Measurements from ENCODE around the gene C2CD3. TPM values are rescaled to one million over a fixed set of nuclear protein-coding genes. Genes with fewer than 3 reads are reported as not detected.
"Not testable (repeated sequence)": the region's sequence is repeated elsewhere in the genome, so short reads cannot be mapped to it uniquely, and the experiment has no call there.

Gene C2CD3
- total RNA-seq, 2 experiments from 2014 or later: 30.8 to 32.2 TPM

DNA sequence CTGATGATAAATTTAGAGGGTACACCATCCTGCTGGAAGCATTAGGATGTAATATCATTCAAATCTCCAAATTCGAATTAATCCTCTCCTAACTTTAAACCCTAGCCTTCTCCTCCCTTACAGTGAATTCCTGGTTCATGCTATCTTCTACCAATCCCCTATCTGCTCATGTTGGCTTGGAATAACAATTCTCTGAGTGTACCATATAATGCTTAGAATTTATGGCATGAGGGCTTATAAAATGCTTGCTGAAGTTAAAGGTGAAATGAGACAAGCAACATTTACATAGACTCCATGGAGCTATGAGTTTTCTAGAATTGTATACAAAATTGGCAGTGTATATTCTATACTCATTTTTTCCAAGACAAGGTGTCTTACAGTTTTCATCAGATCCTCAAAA, 79.3 kb downstream of the C2CD3 start:
- no peaks in the 10 kb centered on the region for H3K9me3 Mint-ChIP-seq
- peaks cover 33% of the 10 kb centered on the region for H3K36me3 Mint-ChIP-seq (ENCODE audit: low read depth)
- POLR2A ChIA-PET: no interaction called here
- CTCF ChIA-PET: no interaction called here
- no peak overlapping the region for H3K4me3 Mint-ChIP-seq
- no peak for DNase-seq
- no peaks in the 10 kb centered on the region for H3K27me3 Mint-ChIP-seq
- peaks cover 4% of the 10 kb centered on the region for H3K4me1 Mint-ChIP-seq
- H3K27ac Mint-ChIP-seq: no peak overlapping the region

DNA sequence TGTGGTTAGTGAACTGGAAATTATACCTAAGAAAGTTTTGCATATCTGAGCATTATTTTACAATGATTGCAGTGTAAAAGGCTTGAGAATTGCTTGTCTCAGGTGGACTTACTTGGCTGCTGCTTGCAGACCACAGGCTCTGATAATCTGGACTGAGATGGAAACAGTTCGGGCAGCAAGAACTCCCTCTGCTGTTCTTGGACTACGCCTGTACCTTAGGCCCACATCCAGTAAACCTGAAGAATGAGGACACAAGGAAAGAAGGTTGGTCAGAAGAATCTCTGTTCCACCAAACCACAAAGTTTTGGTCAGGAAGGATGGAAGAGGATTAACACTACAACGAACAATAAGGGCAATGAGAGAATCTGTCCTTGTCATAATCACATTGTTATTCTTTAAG, 80.1 kb downstream of the C2CD3 start:
- H3K4me1 Mint-ChIP-seq: peaks cover 12% of the 10 kb centered on the region
- no peaks in the 10 kb centered on the region for H3K27me3 Mint-ChIP-seq
- H3K9me3 Mint-ChIP-seq: no peaks in the 10 kb centered on the region
- ChIA-PET CTCF (no interaction called here), POLR2A (interaction anchor here (1.3 kb wide), 1 partner anchor 15 kb away, joined by 4 read pairs; no protein-coding TSS in a partner anchor)
- H3K4me3 Mint-ChIP-seq: no peak overlapping the region
- peaks cover 33% of the 10 kb centered on the region for H3K36me3 Mint-ChIP-seq (ENCODE audit: low read depth)
- DNase-seq: no peak
- no peak overlapping the region for H3K27ac Mint-ChIP-seq

DNA sequence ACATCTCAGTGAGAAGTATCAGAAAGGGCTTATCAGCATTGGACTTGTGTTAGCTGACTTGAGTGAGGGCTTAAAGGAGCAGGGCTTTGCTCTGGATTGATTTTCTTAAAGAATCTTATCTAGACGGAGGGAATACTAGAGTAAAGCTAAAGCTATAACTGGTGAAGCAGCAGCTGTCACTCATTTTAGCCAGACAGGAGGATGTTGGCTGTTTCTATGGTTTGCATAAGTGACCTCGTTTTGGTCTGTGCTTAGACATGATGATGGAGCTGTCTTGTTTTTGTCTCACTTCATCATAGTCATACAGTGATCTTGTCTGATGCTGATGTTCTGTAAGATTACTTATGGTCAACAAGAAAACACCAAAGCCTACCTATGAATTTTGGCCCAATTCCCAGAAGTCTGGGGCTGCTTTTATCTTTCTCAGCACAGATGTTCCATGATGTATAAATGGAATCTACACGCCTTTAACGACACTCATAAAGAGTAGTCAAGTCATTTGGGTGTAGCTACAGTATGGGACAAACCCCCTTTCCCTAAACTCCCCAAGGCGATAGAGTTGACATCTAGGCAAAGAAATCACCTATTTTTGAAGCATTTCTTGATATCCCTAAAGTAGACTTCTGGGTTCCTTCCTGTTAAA, 84.4 kb downstream of the C2CD3 start:
- DNase-seq: no peak
- ChIA-PET CTCF (interaction anchor here (0.8 to 1.9 kb wide), 2 partner anchors 81 to 123 kb away, joined by 3 to 4 read pairs; no protein-coding TSS in a partner anchor), POLR2A (interaction anchor here (0.7 to 1.7 kb wide), 5 partner anchors 59 to 106 kb away, joined by 3 to 6 read pairs (median 3); partner anchors contain the start of gene UCP2)
- Mint-ChIP-seq H3K36me3 (ENCODE audit: low read depth) (peaks cover 50% of the 10 kb centered on the region), H3K9me3 (no peaks in the 10 kb centered on the region), H3K4me3 (no peak overlapping the region), H3K27me3 (no peaks in the 10 kb centered on the region), H3K27ac (peak overlapping the region; percentile 41), H3K4me1 (peaks cover 15% of the 10 kb centered on the region)

DNA sequence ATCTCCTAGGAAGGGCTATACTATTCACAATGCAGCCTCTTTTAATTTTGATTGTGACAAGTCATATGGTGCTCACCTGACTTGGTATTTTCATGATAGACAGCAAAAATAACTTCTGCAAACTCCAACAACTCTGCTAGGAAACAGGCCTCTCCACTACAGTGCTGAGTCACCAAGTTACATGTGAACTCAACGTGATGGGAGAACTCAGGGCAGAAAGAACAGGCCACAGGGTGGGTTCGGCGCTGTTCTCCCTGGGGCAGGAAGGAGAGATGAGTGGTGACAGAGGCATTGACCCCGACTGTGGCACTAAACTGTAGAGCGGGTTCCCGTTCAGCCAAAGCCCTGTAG, 85.3 kb downstream of the C2CD3 start:
- DNase-seq: no peak
- Mint-ChIP-seq H3K4me3 (no peak overlapping the region), H3K4me1 (peaks cover 15% of the 10 kb centered on the region), H3K27me3 (no peaks in the 10 kb centered on the region), H3K27ac (peak overlapping the region; percentile 52), H3K9me3 (no peaks in the 10 kb centered on the region), H3K36me3 (ENCODE audit: low read depth) (peaks cover 53% of the 10 kb centered on the region)
- POLR2A ChIA-PET: interaction anchor here (0.7 to 1.0 kb wide), 2 partner anchors 58 to 105 kb away, joined by 3 read pairs; no protein-coding TSS in a partner anchor
- CTCF ChIA-PET: interaction anchor here (1.9 kb wide), 1 partner anchor 122 kb away, joined by 4 read pairs; no protein-coding TSS in a partner anchor

DNA sequence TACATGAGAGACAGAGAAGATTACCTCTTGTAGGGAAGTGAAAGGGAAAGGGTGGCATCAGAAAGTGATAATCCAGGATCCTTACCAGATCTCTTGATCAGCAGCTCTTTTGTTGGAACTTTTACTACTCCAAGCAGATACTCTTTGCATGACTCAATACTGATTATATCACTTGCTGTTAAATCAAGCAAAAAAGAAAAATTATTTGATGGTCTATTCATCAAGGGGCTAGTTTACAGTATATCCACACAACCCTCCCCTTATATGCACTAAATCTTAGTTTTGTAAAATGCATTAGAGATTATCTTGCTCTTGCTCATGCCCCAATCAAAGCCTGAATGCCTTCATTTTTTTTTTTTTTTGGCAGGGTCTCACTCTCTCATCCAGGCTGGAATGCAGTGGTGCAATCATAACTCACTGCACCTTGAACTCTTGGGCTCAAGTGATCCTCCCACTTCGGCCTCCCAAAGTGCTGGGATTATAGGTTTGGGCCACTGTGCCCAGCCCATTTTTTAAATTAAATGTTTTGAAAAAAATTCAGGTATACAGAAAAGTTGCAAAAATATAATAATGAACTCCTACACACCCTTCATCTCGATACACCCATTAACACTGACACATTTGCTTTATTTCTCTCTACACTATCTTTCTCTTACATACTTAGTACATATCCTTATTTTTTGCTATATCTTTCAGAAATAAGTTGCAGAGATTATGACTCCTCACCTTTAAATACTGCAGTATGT, 85.8 kb downstream of the C2CD3 start:
- Mint-ChIP-seq H3K4me3 (no peak overlapping the region), H3K27ac (peak overlapping the region; percentile 52), H3K4me1 (peaks cover 15% of the 10 kb centered on the region), H3K27me3 (no peaks in the 10 kb centered on the region), H3K9me3 (no peaks in the 10 kb centered on the region), H3K36me3 (ENCODE audit: low read depth) (peaks cover 53% of the 10 kb centered on the region)
- CTCF ChIA-PET: no interaction called here
- POLR2A ChIA-PET: interaction anchor here (1.0 kb wide), 1 partner anchor 105 kb away, joined by 3 read pairs; no protein-coding TSS in a partner anchor
- DNase-seq: no peak

DNA sequence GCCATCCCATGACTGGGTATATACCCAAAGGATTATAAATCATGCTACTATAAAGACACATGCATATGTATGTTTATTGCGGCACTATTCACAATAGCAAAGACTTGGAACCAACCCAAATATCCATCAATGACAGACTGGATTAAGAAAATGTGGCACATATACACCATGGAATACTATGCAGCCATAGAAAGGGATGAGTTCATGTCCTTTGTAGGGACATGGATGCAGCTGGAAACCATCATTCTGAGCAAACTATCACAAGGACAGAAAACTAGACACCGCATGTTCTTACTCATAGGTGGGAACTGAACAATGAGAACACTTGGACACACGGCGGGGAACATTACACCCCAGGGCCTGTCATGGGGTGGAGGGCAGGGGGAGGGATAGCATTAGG, 86.9 kb downstream of the C2CD3 start:
- H3K36me3 Mint-ChIP-seq (ENCODE audit: low read depth): peaks cover 55% of the 10 kb centered on the region
- H3K9me3 Mint-ChIP-seq, H3K27ac Mint-ChIP-seq, POLR2A ChIA-PET, CTCF ChIA-PET, DNase-seq, H3K27me3 Mint-ChIP-seq, H3K4me3 Mint-ChIP-seq: not testable (repeated sequence)
- H3K4me1 Mint-ChIP-seq: peaks cover 15% of the 10 kb centered on the region

DNA sequence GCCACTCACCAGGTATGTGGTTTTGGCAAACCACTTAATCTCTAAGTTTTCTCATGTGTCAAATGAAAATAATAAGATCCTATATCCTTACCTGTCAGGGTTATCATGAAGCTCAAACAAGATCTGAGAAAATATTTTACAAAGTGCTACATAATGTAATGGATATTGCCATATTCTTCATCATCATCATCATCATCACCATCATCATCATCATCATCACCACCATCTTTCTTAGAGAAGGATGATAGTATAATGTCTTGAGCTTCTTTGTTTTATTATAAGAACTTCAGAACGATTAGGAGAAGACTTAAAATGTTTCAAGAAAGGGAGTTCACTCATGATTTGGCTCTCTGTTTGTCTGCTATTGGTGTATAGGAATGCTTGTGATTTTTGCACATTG, 89.4 kb downstream of the C2CD3 start:
- no peak for DNase-seq
- CTCF ChIA-PET: no interaction called here
- H3K27ac Mint-ChIP-seq: no peak overlapping the region
- H3K4me1 Mint-ChIP-seq: peaks cover 12% of the 10 kb centered on the region
- peaks cover 68% of the 10 kb centered on the region for H3K36me3 Mint-ChIP-seq (ENCODE audit: low read depth)
- no peaks in the 10 kb centered on the region for H3K9me3 Mint-ChIP-seq
- POLR2A ChIA-PET: no interaction called here
- H3K27me3 Mint-ChIP-seq: no peaks in the 10 kb centered on the region
- H3K4me3 Mint-ChIP-seq: no peak overlapping the region

DNA sequence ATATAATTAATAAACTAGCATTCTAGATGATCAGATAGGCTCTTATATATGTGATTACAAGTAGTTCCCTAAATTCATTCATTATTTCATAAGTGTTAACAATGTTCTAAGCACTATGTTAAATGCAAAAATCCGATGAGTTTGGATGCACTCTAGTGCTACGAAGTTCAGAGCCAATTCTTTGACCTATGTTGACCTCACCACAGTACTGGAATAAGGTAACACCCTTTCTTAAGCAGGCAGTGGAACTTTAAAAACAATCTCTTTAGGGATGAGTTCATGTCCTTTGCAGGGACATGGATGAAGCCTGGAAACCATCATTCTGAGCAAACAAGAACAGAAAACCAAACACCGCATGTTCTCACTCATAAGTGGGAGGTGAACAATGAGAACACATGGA, 93.6 kb downstream of the C2CD3 start:
- Mint-ChIP-seq H3K36me3 (ENCODE audit: low read depth) (peaks cover 58% of the 10 kb centered on the region), H3K27me3 (no peaks in the 10 kb centered on the region), H3K27ac (no peak overlapping the region), H3K4me1 (peaks cover 5% of the 10 kb centered on the region), H3K4me3 (no peak overlapping the region), H3K9me3 (no peaks in the 10 kb centered on the region)
- DNase-seq: no peak
- ChIA-PET CTCF (no interaction called here), POLR2A (no interaction called here)

DNA sequence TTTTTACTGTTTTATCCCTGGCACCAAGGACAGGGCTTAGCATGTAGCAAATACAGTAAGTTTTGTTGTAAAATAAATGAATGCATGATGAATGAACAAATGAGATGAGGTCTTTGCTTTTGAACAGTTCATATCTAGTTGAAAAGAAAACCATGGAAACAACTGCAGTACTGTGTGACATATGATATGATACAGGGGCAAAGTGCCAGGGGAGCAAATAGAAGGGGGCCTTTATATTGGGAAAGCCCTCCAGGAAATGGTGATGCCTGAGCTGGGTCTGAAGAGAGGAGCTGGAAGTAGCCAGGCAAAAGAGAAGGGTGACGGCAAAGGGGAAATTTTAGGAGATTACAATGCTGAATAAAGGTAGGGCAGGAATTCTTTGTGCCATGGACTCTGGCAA, 98.1 kb downstream of the C2CD3 start:
- Mint-ChIP-seq H3K4me3 (no peak overlapping the region), H3K27me3 (no peaks in the 10 kb centered on the region), H3K27ac (no peak overlapping the region), H3K4me1 (peaks cover 7% of the 10 kb centered on the region), H3K36me3 (ENCODE audit: low read depth) (peaks cover 57% of the 10 kb centered on the region), H3K9me3 (no peaks in the 10 kb centered on the region)
- no peak for DNase-seq
- POLR2A ChIA-PET: interaction anchor here (0.9 kb wide), 1 partner anchor 77 kb away, joined by 3 read pairs; no protein-coding TSS in a partner anchor
- CTCF ChIA-PET: no interaction called here

DNA sequence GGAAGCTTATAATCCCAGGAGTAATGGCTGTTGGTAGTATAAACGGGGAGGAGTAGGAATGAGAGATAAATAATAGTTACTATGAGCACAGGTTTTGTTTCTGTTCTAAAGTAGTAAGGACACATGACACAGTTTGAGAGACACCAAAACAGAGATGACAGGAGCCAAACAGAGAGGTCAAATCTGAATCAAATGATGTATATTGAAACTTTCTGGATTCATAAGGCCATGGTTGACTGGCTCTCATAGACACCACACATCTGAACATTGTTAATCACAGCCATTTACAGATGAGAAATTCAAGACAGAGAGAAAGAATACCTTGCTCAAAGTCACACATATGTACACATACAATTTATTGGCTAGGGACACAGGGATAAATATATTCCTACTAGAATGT, 98.5 kb downstream of the C2CD3 start:
- DNase-seq: no peak
- H3K9me3 Mint-ChIP-seq: no peaks in the 10 kb centered on the region
- peaks cover 56% of the 10 kb centered on the region for H3K36me3 Mint-ChIP-seq (ENCODE audit: low read depth)
- ChIA-PET CTCF (no interaction called here), POLR2A (interaction anchor here (0.9 kb wide), 1 partner anchor 77 kb away, joined by 3 read pairs; no protein-coding TSS in a partner anchor)
- H3K27me3 Mint-ChIP-seq: no peaks in the 10 kb centered on the region
- H3K4me3 Mint-ChIP-seq: no peak overlapping the region
- H3K27ac Mint-ChIP-seq: no peak overlapping the region
- H3K4me1 Mint-ChIP-seq: peaks cover 7% of the 10 kb centered on the region

DNA sequence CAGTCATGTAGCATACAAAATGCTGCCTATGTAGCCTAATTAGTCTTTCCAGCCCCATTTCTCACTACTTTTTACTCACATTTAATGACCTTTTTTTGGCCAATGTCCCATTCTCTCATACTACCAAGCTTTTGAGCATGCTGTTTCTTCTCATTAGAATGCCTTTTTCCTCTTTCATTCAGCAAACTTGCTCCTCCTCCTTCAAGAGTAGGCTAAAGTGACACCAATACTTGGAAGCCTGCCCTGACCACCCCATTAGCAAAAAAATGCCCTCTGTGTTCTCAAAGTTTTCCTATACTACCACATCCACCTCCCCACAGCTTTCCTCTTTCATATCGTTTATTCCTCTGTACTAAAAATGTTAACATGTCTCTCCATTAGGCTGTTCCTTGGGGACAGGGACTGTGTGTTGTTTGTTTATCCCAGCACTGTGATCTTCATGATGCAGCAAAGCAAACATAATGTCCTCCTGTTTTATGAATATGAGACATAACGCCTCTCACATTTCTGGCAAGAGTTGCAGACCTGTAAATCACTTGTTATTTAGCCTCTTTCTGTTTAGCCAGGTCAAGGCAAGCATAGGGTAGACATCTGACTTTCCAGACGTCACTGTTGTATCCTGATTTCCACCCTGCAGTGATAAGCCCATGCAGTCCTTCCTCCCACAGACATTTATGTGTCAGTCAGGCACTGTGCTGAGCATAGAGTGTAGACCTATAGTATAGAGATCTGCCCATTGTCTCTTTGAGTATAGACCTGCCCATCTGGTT, 99.9 kb downstream of the C2CD3 start:
- POLR2A ChIA-PET: interaction anchor here (1.1 to 1.2 kb wide), 2 partner anchors 89 to 104 kb away, joined by 3 to 4 read pairs; partner anchors contain the start of gene UCP2

DNA sequence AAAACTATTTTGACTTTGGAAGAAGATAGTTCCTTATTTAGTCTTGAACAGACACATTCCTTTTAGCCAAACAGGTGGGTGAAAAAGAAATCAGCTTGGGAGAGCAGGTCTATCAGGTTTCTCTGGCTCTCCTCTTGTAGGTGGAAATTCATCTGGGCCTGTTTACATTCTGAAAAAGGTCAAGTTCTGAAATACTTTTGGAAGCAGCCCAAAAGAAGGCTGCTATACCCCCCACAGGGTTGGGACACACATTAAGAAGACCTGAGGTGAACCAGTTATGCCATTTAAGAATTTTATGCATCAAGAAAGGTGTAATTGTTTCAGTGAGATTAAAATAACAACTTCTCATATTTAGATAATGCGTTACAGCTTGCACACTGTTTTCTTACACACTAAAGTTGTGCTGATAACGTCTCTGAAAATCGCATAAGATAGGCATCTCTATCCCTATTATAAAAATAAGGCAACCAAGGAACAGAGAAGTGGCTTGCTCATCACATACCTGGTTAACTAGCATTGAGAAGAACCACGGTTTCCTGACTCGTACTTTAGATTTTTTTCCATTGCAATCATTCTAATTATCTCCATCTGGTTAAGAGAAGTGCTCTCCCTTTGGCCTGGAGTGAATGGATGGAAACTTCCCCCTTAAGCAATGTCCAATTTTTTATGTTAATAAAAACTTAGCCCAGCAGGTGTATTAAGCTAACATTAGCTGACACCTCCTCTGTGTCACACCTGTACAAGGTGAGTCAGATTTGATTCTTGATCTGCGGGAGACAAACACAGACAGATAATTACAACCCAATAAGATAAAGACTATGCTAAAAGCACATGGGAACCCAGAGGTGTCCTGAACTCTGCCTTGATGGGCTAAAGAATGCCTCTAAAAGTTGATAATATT, 101.4 kb downstream of the C2CD3 start:
- Mint-ChIP-seq H3K27me3 (no peaks in the 10 kb centered on the region), H3K4me3 (no peak overlapping the region), H3K36me3 (ENCODE audit: low read depth) (peaks cover 54% of the 10 kb centered on the region), H3K9me3 (no peaks in the 10 kb centered on the region), H3K27ac (no peak overlapping the region), H3K4me1 (peaks cover 7% of the 10 kb centered on the region)
- ChIA-PET CTCF (interaction anchor here (0.9 kb wide), 1 partner anchor 12 kb away, joined by 3 read pairs; no protein-coding TSS in a partner anchor), POLR2A (interaction anchor here (0.7 to 1.2 kb wide), 3 partner anchors 87 to 161 kb away, joined by 3 to 4 read pairs (median 3); partner anchors contain the start of gene UCP2)
- DNase-seq: no peak

More for the DNA sequence above, 99.9 kb downstream of the C2CD3 start:
- peaks cover 50% of the 10 kb centered on the region for H3K36me3 Mint-ChIP-seq (ENCODE audit: low read depth)
- peaks cover 7% of the 10 kb centered on the region for H3K4me1 Mint-ChIP-seq
- CTCF ChIA-PET: no interaction called here
- H3K27me3 Mint-ChIP-seq: no peaks in the 10 kb centered on the region
- no peak overlapping the region for H3K4me3 Mint-ChIP-seq
- H3K27ac Mint-ChIP-seq: no peak overlapping the region
- H3K9me3 Mint-ChIP-seq: no peaks in the 10 kb centered on the region
- no peak for DNase-seq
